Stimulated activated CD4-positive, alpha-beta T cell treated with anti-CD3 and anti-CD28 coated beads, TNF-alpha, amount 100 ng/mL, for 48 hours (primary cell): Measurements from ENCODE around the gene METTL4.
A peak's percentile ranks its signal among the peaks of the same experiment; 100 is the strongest.

Experiments
- DNase-seq, 3 donors: peaks; one replicate each; pipeline ENCODE4 v3.0.0-alpha.2; 2020; ENCODE audit warnings: low read depth in 3 of 3

The METTL4 gene

GRCh38 chr18:2571200-2572170 lies at the start of gene METTL4, which contains the start of gene NDC80:
Gene METTL4 (minus strand): TSS chr18:2571505. CDS start chr18:2567216, 4,289 bp downstream.
Gene NDC80 (plus strand): TSS chr18:2571557. CDS start chr18:2572986, 1,429 bp downstream.
- peak; percentile 66 to 76 (median 71) for DNase-seq

GRCh38 chr18:2618009-2618408 lies 46.7 kb upstream of the METTL4 start:
- DNase-seq = no peak

DNA sequence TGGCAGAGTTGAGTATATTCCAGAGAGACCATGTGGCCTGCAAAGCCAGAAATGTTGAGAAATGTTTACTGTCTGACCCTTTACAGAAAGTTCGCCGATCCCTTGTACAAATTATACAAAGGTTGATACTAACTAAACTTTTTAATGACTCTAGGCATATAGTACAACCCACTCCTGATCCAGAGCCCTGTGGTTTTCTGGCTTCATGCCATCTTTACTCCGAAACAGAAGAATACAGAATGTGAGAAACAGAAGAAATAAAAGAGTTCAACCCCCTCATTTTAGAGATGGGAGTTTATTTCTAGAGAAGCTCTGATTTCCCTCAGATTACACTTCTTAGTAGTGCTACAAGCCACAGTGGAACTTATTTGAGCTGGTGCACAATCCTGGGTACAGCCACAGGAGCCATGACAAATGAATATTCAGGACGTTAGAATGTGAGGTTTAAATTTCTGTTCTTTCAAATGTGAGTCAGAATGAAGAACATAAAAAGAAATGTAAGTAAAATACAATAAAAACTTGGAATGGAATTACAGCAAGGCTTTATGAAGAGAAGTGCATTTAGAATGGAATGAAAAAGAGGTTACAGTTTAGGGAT lies 46.2 kb upstream of the METTL4 start:
- DNase-seq = no peak

DNA sequence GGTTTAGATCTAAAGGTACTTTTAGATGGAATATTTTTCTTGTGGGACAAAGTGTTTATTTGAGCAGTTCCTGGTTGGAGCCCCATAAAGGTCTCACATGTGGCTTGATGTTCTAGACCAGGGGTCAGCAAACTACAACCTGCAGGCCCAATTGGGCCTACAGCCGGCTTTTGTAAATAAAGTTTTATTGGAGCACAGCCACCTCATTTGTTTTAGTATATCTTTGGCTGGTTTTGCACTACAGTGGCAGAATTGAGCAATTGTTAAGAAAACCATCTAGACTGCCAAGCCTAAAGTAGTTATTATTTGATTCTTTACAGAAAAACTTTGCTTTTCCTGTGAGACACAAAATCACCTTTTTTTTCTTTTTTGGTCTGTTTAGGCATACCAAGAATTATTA lies 41.7 kb upstream of the METTL4 start:
- no peak for DNase-seq

DNA sequence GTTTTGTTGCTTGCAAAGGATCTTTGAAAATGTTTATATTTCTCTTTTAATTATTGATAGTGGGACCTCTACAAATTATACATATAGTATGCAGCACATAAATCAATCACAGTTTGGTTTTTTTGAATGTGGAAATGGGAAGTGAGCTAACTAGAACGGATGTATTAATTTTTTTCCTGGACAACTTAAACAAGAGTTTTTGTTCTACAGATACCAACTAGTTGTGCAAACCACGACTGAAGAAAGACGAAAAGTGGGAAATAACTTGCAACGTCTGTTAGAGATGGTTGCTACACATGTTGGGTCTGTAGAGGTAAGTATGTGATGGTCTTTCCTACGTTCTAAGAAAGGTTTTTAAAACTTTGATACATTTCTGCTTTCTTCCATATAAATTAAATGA lies 39.2 kb upstream of the METTL4 start:
- no peak for DNase-seq

- no peak for DNase-seq
Measured at GRCh38 chr18:2609604-2610003, 38.3 kb upstream of the METTL4 start.

DNA sequence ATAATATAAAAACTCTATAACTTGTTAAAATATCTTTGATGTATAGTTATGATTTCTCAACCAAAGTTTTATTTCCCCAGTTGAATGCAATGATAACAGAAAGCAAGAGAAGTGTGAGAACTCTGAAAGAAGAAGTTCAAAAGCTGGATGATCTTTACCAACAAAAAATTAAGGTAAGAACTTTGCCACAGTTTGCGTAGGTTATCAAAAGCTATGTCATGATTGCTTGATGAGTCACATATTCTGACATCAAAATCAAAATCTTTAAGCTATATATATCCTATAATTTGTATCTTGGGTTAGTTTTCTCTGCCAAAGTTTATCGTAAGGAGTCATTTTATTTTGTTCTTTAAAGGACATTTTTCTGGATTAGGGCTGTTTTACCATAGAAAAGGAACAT lies 35.0 kb upstream of the METTL4 start:
- DNase-seq = no peak

- DNase-seq = no peak
Measured at GRCh38 chr18:2602844-2603243, 31.5 kb upstream of the METTL4 start.

- no peak for DNase-seq
Measured at GRCh38 chr18:2597639-2598038, 26.3 kb upstream of the METTL4 start.

- no peak for DNase-seq
Measured at GRCh38 chr18:2590303-2590702, 19.0 kb upstream of the METTL4 start.

GRCh38 chr18:2589345-2590068 lies 18.2 kb upstream of the METTL4 start:
- no peak for DNase-seq

DNA sequence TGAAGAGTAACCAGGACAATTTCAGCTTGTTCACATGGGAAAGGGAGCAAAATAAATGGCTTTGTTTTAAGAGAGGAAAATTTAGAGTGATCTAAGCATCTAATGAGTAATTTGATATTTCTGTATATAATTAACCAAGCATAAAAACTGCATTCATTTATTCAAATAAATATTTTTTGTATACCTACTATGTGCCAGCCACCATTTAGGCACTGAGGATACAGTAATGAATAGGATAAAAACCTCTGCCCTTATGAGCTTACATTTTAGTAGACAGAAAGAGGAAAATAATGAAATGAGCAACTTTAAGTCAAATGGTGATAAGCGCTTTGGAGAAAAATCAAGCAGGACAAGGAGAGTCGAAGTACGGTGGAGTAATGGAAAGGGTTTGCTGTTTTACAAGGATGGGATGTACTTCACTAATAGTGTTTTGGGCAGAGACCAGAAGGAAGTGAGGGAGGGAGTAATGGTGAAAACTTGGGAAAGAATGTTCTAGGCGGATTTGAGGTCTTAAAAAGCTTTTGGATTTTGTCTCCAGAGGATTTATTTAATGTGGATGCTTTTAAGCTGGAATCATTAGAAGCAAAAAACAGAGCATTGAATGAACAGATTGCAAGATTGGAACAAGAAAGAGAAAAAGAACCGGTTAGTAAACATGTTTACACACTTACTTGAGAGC lies 17.5 kb upstream of the METTL4 start:
- DNase-seq = no peak

GRCh38 chr18:2587788-2588187 lies 16.5 kb upstream of the METTL4 start:
- no peak for DNase-seq

DNA sequence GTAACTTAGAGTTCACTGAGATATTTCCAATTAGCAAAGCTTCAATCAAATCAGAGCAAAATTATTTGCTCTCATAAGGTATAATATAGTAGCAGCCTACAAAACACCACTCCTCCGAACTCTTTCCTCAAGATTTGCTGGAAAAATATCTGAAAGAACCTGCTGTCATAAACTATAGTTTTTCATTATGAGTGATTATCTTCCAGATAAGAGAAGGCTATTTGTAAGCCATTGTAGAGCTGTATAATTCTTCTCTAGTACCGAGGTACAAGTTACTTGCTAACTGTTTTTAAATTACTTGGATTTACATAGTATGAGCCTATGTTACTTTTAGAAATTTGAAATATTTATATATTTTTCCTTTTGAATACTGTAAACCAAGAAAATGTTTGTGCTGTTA lies 2.1 kb upstream of the METTL4 start:
- DNase-seq = no peak

GRCh38 chr18:2572892-2573291 lies 1.6 kb upstream of the METTL4 start:
- DNase-seq = no peak

GRCh38 chr18:2572171-2572569 lies 865 bp upstream of the METTL4 start:
- no peak for DNase-seq

GRCh38 chr18:2570772-2571199 lies 519 bp downstream of the METTL4 start:
- DNase-seq = peak; percentile 28 to 46 (median 35)

GRCh38 chr18:2569338-2570207 lies 1.7 kb downstream of the METTL4 start:
- DNase-seq = no peak

DNA sequence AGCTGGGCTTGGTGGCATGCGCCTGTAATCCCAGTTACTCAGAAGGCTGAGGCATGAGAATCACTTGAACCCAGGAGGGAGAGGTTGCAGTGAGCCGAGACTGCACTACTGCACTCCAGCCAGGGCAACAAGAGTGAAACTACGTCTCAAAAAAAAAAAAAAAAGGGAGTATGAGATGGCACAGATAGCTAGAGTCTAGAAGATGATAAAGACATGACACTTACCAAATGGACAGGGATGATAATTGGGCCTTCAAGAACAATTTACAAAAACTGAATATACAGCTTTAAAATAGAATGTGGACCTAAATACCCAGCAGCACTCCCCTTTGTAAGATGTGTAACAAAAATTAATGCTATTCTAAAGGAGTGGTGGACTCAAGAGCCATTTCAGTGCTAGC lies 2.7 kb downstream of the METTL4 start:
- DNase-seq = no peak

- DNase-seq = no peak
Measured at GRCh38 chr18:2568129-2568528, 3.2 kb downstream of the METTL4 start.

GRCh38 chr18:2564373-2564772 lies 6.9 kb downstream of the METTL4 start:
- DNase-seq = no peak
